ENCODE results near the gene MAGI1.

DNA sequence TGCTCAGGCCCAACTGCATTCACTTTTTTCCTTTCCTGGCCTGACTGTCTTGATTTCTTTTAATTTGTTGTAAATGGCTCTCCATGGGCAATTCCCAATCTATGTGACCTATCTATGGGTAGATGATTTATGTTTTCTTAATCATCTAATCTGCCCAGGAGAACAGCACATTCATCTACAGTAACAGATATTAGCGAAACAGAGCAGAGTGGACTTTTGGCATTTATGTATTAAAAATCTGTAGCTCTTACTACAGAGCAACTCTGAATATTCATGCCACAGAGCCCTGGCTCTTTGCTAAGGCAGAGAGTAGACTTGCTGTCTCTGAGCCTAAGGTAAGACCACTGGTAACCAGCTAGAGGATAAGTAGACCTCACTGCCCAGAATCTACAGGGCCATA, 676.0 kb downstream of the MAGI1 start:
- TF ChIP-seq CTCF (IDR thresholded peaks at IDR 0.05; ENCODE audit: insufficient read depth, low read length, poor library complexity, severe bottlenecking): no peak
- no peak for TF ChIP-seq EZH2phosphoT487 (conservative IDR thresholded peaks at IDR 0.05; ENCODE audit: low read length)
